NCI-H69 (cell line): Measurements from ENCODE around the gene CTNNB1.

ENCODE experiments used
- DNase-seq: peaks from one replicate; lab custom pipeline; 2025; lab: John Stamatoyannopoulos, UW

Gene CTNNB1

GRCh38 chr3:41198950-41199865, at the start of gene CTNNB1:
Gene CTNNB1 (plus strand): TSS chr3:41199505. CDS start chr3:41224069, 24,564 bp downstream.
- DNase-seq, result peak; percentile 94

GRCh38 chr3:41155834-41156233, 43.5 kb upstream of the CTNNB1 start:
- no peak for DNase-seq

- peak; percentile 28 for DNase-seq
Observed at GRCh38 chr3:41158947-41159346, 40.4 kb upstream of the CTNNB1 start.

GRCh38 chr3:41159588-41160189, 39.6 kb upstream of the CTNNB1 start:
- DNase-seq, result peak; percentile 65

- no peak for DNase-seq
Observed at GRCh38 chr3:41162541-41162940, 36.8 kb upstream of the CTNNB1 start.

- DNase-seq, result no peak
Observed at GRCh38 chr3:41163006-41163405, 36.3 kb upstream of the CTNNB1 start.

GRCh38 chr3:41163421-41163820, 35.9 kb upstream of the CTNNB1 start:
- no peak for DNase-seq

- no peak for DNase-seq
Observed at GRCh38 chr3:41164777-41165176, 34.5 kb upstream of the CTNNB1 start.

GRCh38 chr3:41167722-41168497, 31.4 kb upstream of the CTNNB1 start:
- no peak for DNase-seq

GRCh38 chr3:41169023-41169422, 30.3 kb upstream of the CTNNB1 start:
- no peak for DNase-seq

- DNase-seq, result peak; percentile 76
Observed at GRCh38 chr3:41173926-41174885, 25.1 kb upstream of the CTNNB1 start.

- DNase-seq, result peak; percentile 14
Observed at GRCh38 chr3:41175365-41175764, 23.9 kb upstream of the CTNNB1 start.

GRCh38 chr3:41176596-41176995, 22.7 kb upstream of the CTNNB1 start:
- no peak for DNase-seq

- DNase-seq, result no peak
Observed at GRCh38 chr3:41178576-41178975, 20.7 kb upstream of the CTNNB1 start.

- DNase-seq, result no peak
Observed at GRCh38 chr3:41180396-41180795, 18.9 kb upstream of the CTNNB1 start.

GRCh38 chr3:41182504-41183059, 16.7 kb upstream of the CTNNB1 start:
- DNase-seq, result no peak

- DNase-seq, result no peak
Observed at GRCh38 chr3:41184394-41184793, 14.9 kb upstream of the CTNNB1 start.

GRCh38 chr3:41186297-41186696, 13.0 kb upstream of the CTNNB1 start:
- no peak for DNase-seq

GRCh38 chr3:41188306-41188705, 11.0 kb upstream of the CTNNB1 start:
- no peak for DNase-seq

GRCh38 chr3:41190509-41191284, 8.6 kb upstream of the CTNNB1 start:
- DNase-seq, result peak; percentile 7
